ENCODE results near the gene DENND1B. TPM values are rescaled to one million over a fixed set of nuclear protein-coding genes. Genes with fewer than 3 reads are reported as not detected.

The DENND1B gene
- total RNA-seq, 1 experiment from 2014 or later, result 14.1 TPM

DNA sequence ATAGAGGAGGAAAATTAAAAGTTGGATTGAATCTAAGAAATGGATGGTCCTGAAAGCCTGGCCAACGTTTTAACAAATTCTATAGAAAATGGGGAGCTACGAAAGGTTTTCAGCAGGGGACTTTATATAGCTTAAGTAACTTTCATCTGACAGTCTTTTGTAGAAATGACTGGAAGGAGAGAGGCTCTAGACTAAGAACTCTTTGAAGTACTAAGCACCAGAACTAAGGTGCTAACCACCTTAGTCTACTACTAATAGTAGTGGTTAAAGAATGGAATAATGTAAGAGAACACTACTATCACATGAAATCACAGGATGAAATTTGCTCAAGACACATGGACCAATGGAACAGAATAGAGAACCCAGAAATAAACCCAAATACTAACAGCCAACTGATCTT is 126.1 kb downstream of the DENND1B start:
- intact Hi-C loops (cut with micrococcal nuclease; ENCODE audit: unreplicated experiment), result no loop called here
- H3K9me3 ChIP-seq (ENCODE audit: insufficient read depth, low read depth), result no peaks in the 10 kb centered on the region
- no peak overlapping the region for H3K27ac ChIP-seq
- no peak overlapping the region for H2AFZ ChIP-seq
- H3K79me2 ChIP-seq (ENCODE audit: low read depth), result no peaks in the 10 kb centered on the region
- H3K27me3 ChIP-seq (ENCODE audit: insufficient read depth, low read depth), result no peaks in the 10 kb centered on the region
- no peak for DNase-seq
- ChIA-PET CTCF (no interaction called here), POLR2A (ENCODE audit: unreplicated experiment) (no interaction called here)
- BruUV-seq (replicated peaks), result no TSS peak
- peaks cover 4% of the 10 kb centered on the region; the same call in 1 of the 2 replicates for H3K36me3 ChIP-seq (ENCODE audit: low read depth)
- H3K4me2 ChIP-seq, result no peak overlapping the region
- no peaks in the 10 kb centered on the region for H3F3A ChIP-seq (ENCODE audit: insufficient read depth, low read depth)
- no peak overlapping the region for H3K4me3 ChIP-seq
- no peaks in the 10 kb centered on the region for H3K4me1 ChIP-seq (replicated peaks; ENCODE audit: insufficient read depth)
- H3K9me2 ChIP-seq (ENCODE audit: insufficient read depth), result 0 out of 2 replicates have a peak, but pooled peaks cover 4% of the 10 kb centered on the region
- no peaks in the 10 kb centered on the region; the same call in 1 of the 2 replicates for H4K20me1 ChIP-seq (ENCODE audit: insufficient read depth)
- TF ChIP-seq, protein P1, sequence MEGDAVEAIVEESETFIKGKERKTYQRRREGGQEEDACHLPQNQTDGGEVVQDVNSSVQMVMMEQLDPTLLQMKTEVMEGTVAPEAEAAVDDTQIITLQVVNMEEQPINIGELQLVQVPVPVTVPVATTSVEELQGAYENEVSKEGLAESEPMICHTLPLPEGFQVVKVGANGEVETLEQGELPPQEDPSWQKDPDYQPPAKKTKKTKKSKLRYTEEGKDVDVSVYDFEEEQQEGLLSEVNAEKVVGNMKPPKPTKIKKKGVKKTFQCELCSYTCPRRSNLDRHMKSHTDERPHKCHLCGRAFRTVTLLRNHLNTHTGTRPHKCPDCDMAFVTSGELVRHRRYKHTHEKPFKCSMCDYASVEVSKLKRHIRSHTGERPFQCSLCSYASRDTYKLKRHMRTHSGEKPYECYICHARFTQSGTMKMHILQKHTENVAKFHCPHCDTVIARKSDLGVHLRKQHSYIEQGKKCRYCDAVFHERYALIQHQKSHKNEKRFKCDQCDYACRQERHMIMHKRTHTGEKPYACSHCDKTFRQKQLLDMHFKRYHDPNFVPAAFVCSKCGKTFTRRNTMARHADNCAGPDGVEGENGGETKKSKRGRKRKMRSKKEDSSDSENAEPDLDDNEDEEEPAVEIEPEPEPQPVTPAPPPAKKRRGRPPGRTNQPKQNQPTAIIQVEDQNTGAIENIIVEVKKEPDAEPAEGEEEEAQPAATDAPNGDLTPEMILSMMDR (conservative IDR thresholded peaks at IDR 0.05), result no peak
- no peak for TF ChIP-seq EZH2 (IDR thresholded peaks at IDR 0.05; ENCODE audit: low read depth)

DNA sequence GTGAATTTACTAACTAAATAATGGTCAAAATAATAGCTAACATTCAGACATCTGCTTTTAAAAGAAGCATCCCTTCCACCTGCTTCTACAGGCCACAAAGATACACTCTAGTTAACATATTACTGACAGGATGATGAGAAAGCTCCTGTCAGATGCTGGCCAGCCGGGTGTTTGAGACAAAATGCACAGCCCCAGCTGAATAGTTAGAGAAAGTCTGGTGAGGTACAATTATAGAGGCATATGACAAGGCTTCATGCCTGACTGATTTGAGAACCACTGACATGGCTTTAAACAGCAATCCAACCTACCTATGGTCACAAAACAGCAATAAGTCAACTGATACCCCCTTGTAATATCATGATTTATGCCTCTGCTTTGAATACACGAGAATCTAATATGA is 137.0 kb downstream of the DENND1B start:
- Histone ChIP-seq H3K4me1 (replicated peaks; ENCODE audit: insufficient read depth) (no peaks in the 10 kb centered on the region), H3K4me2 (no peak overlapping the region)
- POLR2A ChIA-PET (ENCODE audit: unreplicated experiment), result no interaction called here

DNA sequence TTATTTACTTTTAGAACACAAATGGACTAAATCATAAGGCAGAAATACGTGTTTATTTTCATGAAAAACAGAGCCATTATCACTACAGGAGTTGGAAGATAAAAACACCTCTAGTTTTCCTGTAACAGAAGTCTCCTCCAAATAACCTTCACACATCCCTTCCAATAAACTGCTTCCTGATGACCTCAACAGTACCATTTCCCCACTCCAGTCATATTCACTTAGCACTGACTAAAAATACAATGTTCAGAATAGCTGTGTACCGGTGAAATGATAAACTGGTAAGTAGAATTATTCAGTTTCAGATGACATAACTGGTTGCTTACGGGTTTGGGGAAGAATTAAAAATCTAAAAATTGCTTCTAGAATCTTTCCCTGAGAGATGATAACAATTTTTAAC is 137.9 kb downstream of the DENND1B start:
- POLR2A ChIA-PET (ENCODE audit: unreplicated experiment), result no interaction called here
- intact Hi-C loops (cut with micrococcal nuclease; ENCODE audit: unreplicated experiment), result no loop called here
- no TSS peak for BruUV-seq (replicated peaks)
- H3K4me2 ChIP-seq, result no peak overlapping the region
- H3K9me2 ChIP-seq (ENCODE audit: insufficient read depth), result no peaks in the 10 kb centered on the region
- TF ChIP-seq, protein P1 (conservative IDR thresholded peaks at IDR 0.05), result no peak
- no peak for TF ChIP-seq EZH2 (IDR thresholded peaks at IDR 0.05; ENCODE audit: low read depth)
- H3K36me3 ChIP-seq (ENCODE audit: low read depth), result peaks cover 9% of the 10 kb centered on the region; the same call in 1 of the 2 replicates
- H4K20me1 ChIP-seq (ENCODE audit: insufficient read depth), result no peaks in the 10 kb centered on the region
- DNase-seq, result no peak
- no peak overlapping the region for H3K4me3 ChIP-seq
- H3K27me3 ChIP-seq (ENCODE audit: insufficient read depth, low read depth), result no peaks in the 10 kb centered on the region
- no peak overlapping the region for H3K27ac ChIP-seq
- no peak overlapping the region for H2AFZ ChIP-seq
- no peaks in the 10 kb centered on the region for H3K79me2 ChIP-seq (ENCODE audit: low read depth)
- CTCF ChIA-PET, result no interaction called here
- no peaks in the 10 kb centered on the region for H3K4me1 ChIP-seq (replicated peaks; ENCODE audit: insufficient read depth)
- no peaks in the 10 kb centered on the region for H3K9me3 ChIP-seq (ENCODE audit: insufficient read depth, low read depth)
- H3F3A ChIP-seq (ENCODE audit: insufficient read depth, low read depth), result no peaks in the 10 kb centered on the region; the same call in 1 of the 2 replicates

More for the DNA sequence above, 137.0 kb downstream of the DENND1B start:
- Histone ChIP-seq H3K9me2 (ENCODE audit: insufficient read depth) (no peaks in the 10 kb centered on the region), H3K4me3 (no peak overlapping the region), H3K79me2 (ENCODE audit: low read depth) (no peaks in the 10 kb centered on the region), H3F3A (ENCODE audit: insufficient read depth, low read depth) (no peaks in the 10 kb centered on the region; the same call in 1 of the 2 replicates), H2AFZ (no peak overlapping the region), H3K27ac (no peak overlapping the region), H3K36me3 (ENCODE audit: low read depth) (peaks cover 11% of the 10 kb centered on the region; the same call in 1 of the 2 replicates), H3K27me3 (ENCODE audit: insufficient read depth, low read depth) (no peaks in the 10 kb centered on the region), H4K20me1 (ENCODE audit: insufficient read depth) (no peaks in the 10 kb centered on the region), H3K9me3 (ENCODE audit: insufficient read depth, low read depth) (no peaks in the 10 kb centered on the region)
- no peak for DNase-seq
- no TSS peak for BruUV-seq (replicated peaks)
- intact Hi-C loops (cut with micrococcal nuclease; ENCODE audit: unreplicated experiment), result no loop called here
- TF ChIP-seq, protein P1 (conservative IDR thresholded peaks at IDR 0.05), result no peak
- no peak for TF ChIP-seq EZH2 (IDR thresholded peaks at IDR 0.05; ENCODE audit: low read depth)
- CTCF ChIA-PET, result no interaction called here
